Hepatic stellate cell (primary cell): Measurements from ENCODE around the gene CHODL.

Experiments
- DNase-seq: peaks from one replicate; pipeline ENCODE4 v3.0.0; 2011; ENCODE audit warnings: low spot score

Gene CHODL

GRCh38 chr21:18244671-18245463 lies at the start of gene CHODL:
Gene CHODL, plus strand, starts transcription at chr21:18244833. Its CDS starts 391 bp downstream, at chr21:18245224.
- no peak for DNase-seq

- no peak for DNase-seq
Measured at GRCh38 chr21:18204931-18205330, 39.7 kb upstream of the CHODL start.

GRCh38 chr21:18218331-18218730 lies 26.3 kb upstream of the CHODL start:
- DNase-seq, result no peak

- DNase-seq, result no peak
Measured at GRCh38 chr21:18220498-18220897, 24.1 kb upstream of the CHODL start.

GRCh38 chr21:18222346-18222745 lies 22.3 kb upstream of the CHODL start:
- no peak for DNase-seq

GRCh38 chr21:18228060-18228739 lies 16.4 kb upstream of the CHODL start:
- DNase-seq, result no peak

GRCh38 chr21:18235545-18235944 lies 9.1 kb upstream of the CHODL start:
- no peak for DNase-seq

GRCh38 chr21:18245464-18245967 lies 883 bp downstream of the CHODL start:
- DNase-seq, result no peak

GRCh38 chr21:18248171-18248570 lies 3.5 kb downstream of the CHODL start:
- DNase-seq, result no peak

- no peak for DNase-seq
Measured at GRCh38 chr21:18249672-18250071, 5.0 kb downstream of the CHODL start.

- no peak for DNase-seq
Measured at GRCh38 chr21:18251065-18251464, 6.4 kb downstream of the CHODL start.

GRCh38 chr21:18252256-18252655 lies 7.6 kb downstream of the CHODL start:
- no peak for DNase-seq

GRCh38 chr21:18252680-18253079 lies 8.0 kb downstream of the CHODL start:
- no peak for DNase-seq

- DNase-seq, result no peak
Measured at GRCh38 chr21:18253221-18253620, 8.6 kb downstream of the CHODL start.

- no peak for DNase-seq
Measured at GRCh38 chr21:18253799-18254198, 9.2 kb downstream of the CHODL start.

GRCh38 chr21:18265944-18266343 lies 21.3 kb downstream of the CHODL start:
- no peak for DNase-seq

- DNase-seq, result no peak
Measured at GRCh38 chr21:18267496-18267895, 22.9 kb downstream of the CHODL start.

- no peak for DNase-seq
Measured at GRCh38 chr21:18268906-18269305, 24.3 kb downstream of the CHODL start.

- no peak for DNase-seq
Measured at GRCh38 chr21:18269856-18270255, 25.2 kb downstream of the CHODL start.

GRCh38 chr21:18273400-18273799 lies 28.8 kb downstream of the CHODL start:
- no peak for DNase-seq

- no peak for DNase-seq
Measured at GRCh38 chr21:18274370-18274769, 29.7 kb downstream of the CHODL start.

GRCh38 chr21:18275781-18276180 lies 31.1 kb downstream of the CHODL start:
- no peak for DNase-seq

GRCh38 chr21:18285379-18285778 lies 40.7 kb downstream of the CHODL start:
- DNase-seq, result no peak
